H1 (cell line): ENCODE data around the gene L3MBTL4.

ENCODE experiments used
- BRCA1 ChIP-seq: IDR thresholded peaks from 2 replicates; pipeline ENCODE4 v1.6.1; 2012; ENCODE audit warnings: low read depth, low read length, improper control_type of control experiment
- EZH2 ChIP-seq: fragments of 200-600 bp; sonication (generic); IDR thresholded peaks from 2 replicates; pipeline ENCODE4 v1.7.1; 2012; ENCODE audit warnings: low read depth, mild to moderate bottlenecking, moderate library complexity, low read length, inconsistent platforms; ENCODE audit not compliant: severe bottlenecking
- GABPA ChIP-seq: IDR thresholded peaks from 2 replicates; pipeline ENCODE4 v1.6.1; 2011; ENCODE audit warnings: mild to moderate bottlenecking, low read length, moderate library complexity, borderline replicate concordance; ENCODE audit not compliant: insufficient read depth
- HDAC6 ChIP-seq: IDR thresholded peaks from one replicate; pipeline ENCODE4 v1.7.1; 2012; ENCODE audit warnings: low read depth, mild to moderate bottlenecking, inconsistent platforms, low read length, moderate library complexity
- KDM4A ChIP-seq: IDR thresholded peaks from one replicate; pipeline ENCODE4 v1.7.1; 2012; ENCODE audit warnings: low read depth, mild to moderate bottlenecking, moderate library complexity, low read length, inconsistent platforms; ENCODE audit not compliant: severe bottlenecking
- PHF8 ChIP-seq: fragments of 200-600 bp; sonication (generic); conservative IDR thresholded peaks from 2 replicates; pipeline ENCODE4 v1.7.1; 2012; ENCODE audit warnings: low read depth, mild to moderate bottlenecking, inconsistent platforms, low read length, moderate library complexity
- POLR2A ChIP-seq, 2 experiments: IDR thresholded peaks; 1 replicate in 1 of 2; 2 replicates in 1 of 2; pipeline ENCODE4 v1.6.1; 2011; ENCODE audit warnings: low read depth in 2 of 2, low read length in 2 of 2, mild to moderate bottlenecking in 2 of 2; ENCODE audit errors: control extremely low read depth in 1 of 2
- POLR2AphosphoS5 ChIP-seq: IDR thresholded peaks from 2 replicates; pipeline ENCODE4 v1.6.1; 2011; ENCODE audit warnings: low read depth, low read length
- SIN3A ChIP-seq, 2 experiments: IDR thresholded peaks in 1 of 2; conservative IDR thresholded peaks in 1 of 2; 2 replicates each; pipeline ENCODE4 v1.6.1; 2011 to 2012; ENCODE audit warnings: low read length in 2 of 2, improper control_type of control experiment in 1 of 2, low read depth in 1 of 2, mild to moderate bottlenecking in 1 of 2
- TAF7 ChIP-seq: optimal IDR thresholded peaks from 2 replicates; pipeline ENCODE3; 2011; ENCODE audit warnings: low read depth, mild to moderate bottlenecking, inconsistent platforms, low read length, moderate library complexity, borderline replicate concordance
- TCF12 ChIP-seq: IDR thresholded peaks from 2 replicates; pipeline ENCODE4 v1.6.1; 2011; ENCODE audit warnings: low read depth, mild to moderate bottlenecking, low read length
- TF ChIP-seq, protein P1 (sequence below), 3 experiments: IDR thresholded peaks; 1 replicate in 2 of 3; 2 replicates in 1 of 3; pipeline versions ENCODE4 v1.5.1 to v1.6.1; 2011; ENCODE audit warnings: low read length in 3 of 3, mild to moderate bottlenecking in 3 of 3, inconsistent platforms in 2 of 3, low read depth in 1 of 3, moderate library complexity in 1 of 3; ENCODE audit not compliant: insufficient read depth in 1 of 3; ENCODE audit errors: control extremely low read depth in 1 of 3
- TF ChIP-seq, protein P2 (sequence below): IDR thresholded peaks from 2 replicates; pipeline ENCODE4 v1.6.1; 2012; ENCODE audit warnings: inconsistent platforms

DNA sequence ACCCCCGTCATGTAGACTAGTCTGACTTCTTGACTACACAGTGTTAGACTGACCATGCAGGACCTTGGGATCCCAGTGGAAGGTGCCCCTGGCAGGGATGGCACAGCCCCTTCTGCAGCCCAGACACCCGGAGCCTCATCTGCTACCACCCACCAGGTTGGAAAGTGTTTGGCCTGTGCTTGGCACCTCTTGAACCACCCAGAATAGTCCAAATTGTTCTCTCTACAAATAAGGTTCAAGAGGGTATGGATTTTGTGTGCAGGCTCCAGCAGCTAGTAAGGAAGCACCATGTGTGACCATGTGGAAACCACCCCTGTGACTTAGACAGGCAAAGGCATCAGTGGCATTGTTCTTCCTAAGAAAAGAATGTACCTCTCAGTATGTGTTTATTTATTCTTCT lies 18.4 kb downstream of the L3MBTL4 start:
- TF ChIP-seq BRCA1 (no peak), GABPA (no peak), SIN3A (conservative IDR thresholded peaks at IDR 0.05 in 1 of 2, IDR thresholded peaks at IDR 0.05 in 1 of 2; ENCODE audit: low read depth in 1 of 2, low read length in 2 of 2) (no peak), TCF12 (no peak), KDM4A (no peak), EZH2 (no peak), TAF7 (no peak), POLR2AphosphoS5 (no peak), PHF8 (no peak), HDAC6 (no peak), POLR2A (IDR thresholded peaks at IDR 0.05; ENCODE audit: control extremely low read depth in 1 of 2, low read depth in 2 of 2, low read length in 2 of 2) (no peak)
- TF ChIP-seq, protein P1, sequence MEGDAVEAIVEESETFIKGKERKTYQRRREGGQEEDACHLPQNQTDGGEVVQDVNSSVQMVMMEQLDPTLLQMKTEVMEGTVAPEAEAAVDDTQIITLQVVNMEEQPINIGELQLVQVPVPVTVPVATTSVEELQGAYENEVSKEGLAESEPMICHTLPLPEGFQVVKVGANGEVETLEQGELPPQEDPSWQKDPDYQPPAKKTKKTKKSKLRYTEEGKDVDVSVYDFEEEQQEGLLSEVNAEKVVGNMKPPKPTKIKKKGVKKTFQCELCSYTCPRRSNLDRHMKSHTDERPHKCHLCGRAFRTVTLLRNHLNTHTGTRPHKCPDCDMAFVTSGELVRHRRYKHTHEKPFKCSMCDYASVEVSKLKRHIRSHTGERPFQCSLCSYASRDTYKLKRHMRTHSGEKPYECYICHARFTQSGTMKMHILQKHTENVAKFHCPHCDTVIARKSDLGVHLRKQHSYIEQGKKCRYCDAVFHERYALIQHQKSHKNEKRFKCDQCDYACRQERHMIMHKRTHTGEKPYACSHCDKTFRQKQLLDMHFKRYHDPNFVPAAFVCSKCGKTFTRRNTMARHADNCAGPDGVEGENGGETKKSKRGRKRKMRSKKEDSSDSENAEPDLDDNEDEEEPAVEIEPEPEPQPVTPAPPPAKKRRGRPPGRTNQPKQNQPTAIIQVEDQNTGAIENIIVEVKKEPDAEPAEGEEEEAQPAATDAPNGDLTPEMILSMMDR (IDR thresholded peaks at IDR 0.05; ENCODE audit: control extremely low read depth in 1 of 3, insufficient read depth in 1 of 3, low read depth in 1 of 3, low read length in 3 of 3), result no peak
- TF ChIP-seq, protein P2, sequence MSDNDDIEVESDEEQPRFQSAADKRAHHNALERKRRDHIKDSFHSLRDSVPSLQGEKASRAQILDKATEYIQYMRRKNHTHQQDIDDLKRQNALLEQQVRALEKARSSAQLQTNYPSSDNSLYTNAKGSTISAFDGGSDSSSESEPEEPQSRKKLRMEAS, result no peak
